Measurements from ENCODE around the gene PRR36.
"Not testable (repeated sequence)": the region's sequence is repeated elsewhere in the genome, so short reads cannot be mapped to it uniquely, and the experiment has no call there.

PRR36 gene

GRCh38 chr19:7899751-7900378 lies 25.7 kb upstream of the PRR36 start:
- DNase-seq (ENCODE audit: low read depth in 3 of 3, low spot score in 1 of 3): no peak

DNA sequence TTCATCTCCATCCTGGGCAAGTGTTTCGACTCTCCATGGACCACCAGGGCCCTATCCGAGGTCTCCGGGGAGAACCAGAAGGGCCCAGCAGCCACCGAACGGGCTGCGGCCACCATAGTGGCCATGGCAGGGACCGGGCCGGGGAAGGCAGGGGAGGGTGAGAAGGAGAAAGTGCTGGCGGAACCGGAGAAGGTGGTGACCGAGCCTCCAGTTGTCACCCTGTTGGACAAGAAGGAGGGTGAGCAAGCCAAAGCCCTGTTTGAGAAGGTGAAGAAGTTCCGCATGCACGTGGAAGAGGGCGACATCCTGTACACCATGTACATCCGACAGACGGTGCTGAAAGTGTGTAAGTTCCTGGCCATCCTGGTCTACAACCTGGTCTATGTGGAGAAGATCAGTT lies 24.8 kb upstream of the PRR36 start:
- DNase-seq (ENCODE audit: low read depth in 3 of 3, low spot score in 1 of 3): no peak

GRCh38 chr19:7897292-7897691 lies 23.1 kb upstream of the PRR36 start:
- no peak for DNase-seq (ENCODE audit: low read depth in 3 of 3, low spot score in 1 of 3)

DNA sequence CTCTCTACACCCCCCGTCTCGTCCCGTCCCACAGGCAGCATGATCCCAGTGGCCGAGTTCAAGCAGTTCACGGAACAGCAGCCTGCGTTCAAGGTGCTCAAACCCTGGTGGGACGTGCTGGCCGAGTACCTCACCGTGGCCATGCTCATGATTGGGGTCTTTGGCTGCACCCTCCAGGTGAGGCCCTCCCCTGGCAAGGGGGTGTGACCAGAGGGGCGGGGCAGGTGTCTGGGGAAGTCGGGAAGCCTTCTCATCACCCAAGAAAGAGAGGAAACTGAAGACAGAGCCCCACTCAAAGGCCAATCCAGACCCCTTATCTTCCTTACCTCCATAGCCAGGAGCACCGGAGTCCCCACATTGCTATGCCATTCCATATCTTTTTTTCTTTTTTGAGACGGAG lies 21.4 kb upstream of the PRR36 start:
- DNase-seq (ENCODE audit: low read depth in 3 of 3, low spot score in 1 of 3): no peak

DNA sequence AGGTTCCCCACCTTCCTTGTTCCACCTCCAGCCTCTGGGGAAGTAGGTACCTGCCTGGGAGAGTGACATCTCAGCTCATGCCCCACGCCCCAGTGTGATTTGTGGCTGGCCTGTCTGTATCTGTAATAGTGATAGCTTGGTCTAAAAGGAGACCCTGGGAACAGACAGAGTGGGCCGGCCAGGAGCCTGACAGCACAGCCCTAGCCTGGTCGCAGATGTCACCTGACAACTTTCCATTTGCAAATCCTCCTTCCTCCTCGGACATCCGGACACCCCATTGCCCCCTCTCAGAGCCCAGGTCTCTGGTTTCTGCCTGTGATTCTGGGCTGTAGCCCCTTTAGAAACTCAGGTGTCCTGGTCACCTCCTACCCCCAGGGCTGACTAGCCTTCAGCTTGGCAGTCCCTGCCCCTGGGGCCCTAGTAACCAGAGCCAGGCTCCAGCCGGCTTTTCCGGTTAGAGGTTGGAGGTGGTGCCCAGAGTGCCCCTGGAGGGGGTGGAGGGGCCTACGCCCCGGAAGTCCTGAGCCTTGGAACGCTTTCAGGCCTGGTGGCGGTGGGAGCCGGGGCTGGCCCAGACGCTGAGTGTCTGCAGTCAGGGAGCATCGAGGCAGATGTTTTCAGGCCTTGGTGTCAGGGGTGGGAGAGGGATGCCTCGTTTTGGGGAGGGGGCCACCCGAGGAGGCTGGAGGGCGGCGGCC lies 20.6 kb upstream of the PRR36 start:
- no peak for DNase-seq (ENCODE audit: low read depth in 3 of 3, low spot score in 1 of 3)

GRCh38 chr19:7893362-7894101 lies 19.3 kb upstream of the PRR36 start:
- DNase-seq (ENCODE audit: low read depth in 3 of 3, low spot score in 1 of 3): not testable (repeated sequence)

- no peak for DNase-seq (ENCODE audit: low read depth in 3 of 3, low spot score in 1 of 3)
Observed at GRCh38 chr19:7888826-7889217, 14.6 kb upstream of the PRR36 start.

- DNase-seq (ENCODE audit: low read depth in 3 of 3, low spot score in 1 of 3): no peak
Observed at GRCh38 chr19:7888145-7888825, 14.1 kb upstream of the PRR36 start, which contains the start of gene LRRC8E. LRRC8E (plus strand) TSS chr19:7888510; CDS start chr19:7895604, 7,094 bp downstream.

DNA sequence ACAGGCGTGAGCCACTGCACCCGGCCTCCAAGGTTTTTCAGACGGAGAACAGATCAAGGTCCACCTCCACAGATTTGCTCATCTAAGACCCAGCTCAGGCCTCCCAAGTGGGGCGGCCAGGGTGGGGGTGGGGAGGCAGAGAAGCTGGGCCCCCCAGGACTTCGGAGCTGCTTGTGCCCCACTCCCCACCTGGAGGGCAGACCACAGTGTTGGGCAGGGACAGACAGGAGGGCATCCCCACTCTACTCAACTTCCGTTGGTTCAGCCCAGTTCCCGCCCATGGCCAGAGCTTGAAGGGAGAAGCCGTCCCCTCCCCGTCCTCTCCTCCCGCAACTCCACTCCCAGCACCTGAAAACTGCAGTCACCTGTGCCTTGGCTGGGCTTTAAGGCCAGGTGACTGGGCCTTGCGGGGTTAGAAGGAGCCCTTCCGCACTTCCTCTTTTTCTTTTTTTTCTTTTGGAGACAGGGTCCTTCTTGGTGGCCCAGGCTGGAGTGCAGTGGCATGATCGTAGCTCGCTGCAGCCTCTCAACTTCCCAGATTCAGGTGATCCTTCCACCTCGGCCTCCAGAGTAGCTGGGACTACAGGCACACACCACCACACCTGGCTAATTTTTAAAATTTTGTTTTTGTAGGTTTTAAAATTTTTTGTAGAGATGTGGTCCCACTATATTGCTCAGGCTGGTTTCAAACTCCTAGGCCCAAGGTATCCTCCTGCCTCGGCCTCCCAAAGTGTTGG lies 13.4 kb upstream of the PRR36 start:
- no peak for DNase-seq (ENCODE audit: low read depth in 3 of 3, low spot score in 1 of 3)

- no peak for DNase-seq (ENCODE audit: low read depth in 3 of 3, low spot score in 1 of 3)
Observed at GRCh38 chr19:7885818-7886217, 11.6 kb upstream of the PRR36 start.

DNA sequence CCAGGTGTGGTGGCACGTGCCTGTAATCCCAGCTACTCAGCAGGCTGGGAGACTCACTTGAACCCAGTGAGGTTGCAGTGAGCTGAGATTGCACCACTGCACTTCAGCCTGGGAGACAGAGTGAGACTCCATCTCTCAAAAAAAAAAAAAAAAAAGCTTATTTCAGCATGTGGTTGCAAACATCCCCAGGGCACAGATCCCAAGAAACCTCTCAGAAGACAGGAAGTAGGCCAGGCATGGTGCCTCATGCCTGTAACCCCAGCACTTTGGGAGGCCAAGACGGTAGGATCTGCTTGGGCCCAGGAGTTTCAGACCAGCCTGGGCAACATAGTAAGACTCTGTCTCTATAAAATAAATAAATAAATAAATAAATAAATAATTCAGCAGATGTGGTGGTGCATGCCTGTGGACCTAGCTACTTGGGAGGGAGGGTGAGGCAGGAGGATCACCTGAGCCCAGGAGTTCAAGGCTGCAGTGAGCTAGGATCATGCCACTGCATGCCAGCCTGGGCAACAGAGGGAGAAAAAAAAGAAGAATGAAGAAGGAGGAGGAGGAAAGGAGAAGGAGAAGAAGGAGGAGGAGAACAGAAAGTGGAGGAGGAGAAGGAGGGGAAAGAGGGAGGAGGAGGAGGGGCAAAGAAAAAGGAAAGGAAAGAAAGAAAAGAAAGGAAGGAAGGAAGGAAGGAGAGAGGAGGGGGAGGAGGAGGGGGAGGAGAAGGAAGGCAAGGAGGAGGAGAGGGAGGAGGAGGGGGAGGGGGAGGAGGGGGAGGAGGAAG lies 9.8 kb upstream of the PRR36 start:
- no peak for DNase-seq (ENCODE audit: low read depth in 3 of 3, low spot score in 1 of 3)

DNA sequence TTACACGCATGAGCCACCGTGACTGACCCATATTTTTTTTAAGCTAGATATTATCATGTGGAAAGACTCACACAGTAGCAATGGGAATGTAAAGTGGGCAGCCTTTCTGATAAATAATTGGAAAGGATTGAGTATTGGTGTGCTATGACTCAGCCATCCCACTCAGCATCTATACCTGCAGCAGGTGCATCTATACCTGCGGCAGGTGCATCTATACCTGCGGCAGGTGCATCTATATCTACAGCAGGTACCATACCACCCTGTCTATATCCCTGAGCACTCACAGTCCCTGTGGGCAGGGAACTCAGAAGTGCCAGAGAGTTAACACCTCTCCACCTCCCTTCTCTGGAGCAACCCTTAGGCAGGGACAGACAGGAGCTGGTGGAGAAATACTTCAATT lies 8.9 kb upstream of the PRR36 start:
- DNase-seq (ENCODE audit: low read depth in 3 of 3, low spot score in 1 of 3): no peak

DNA sequence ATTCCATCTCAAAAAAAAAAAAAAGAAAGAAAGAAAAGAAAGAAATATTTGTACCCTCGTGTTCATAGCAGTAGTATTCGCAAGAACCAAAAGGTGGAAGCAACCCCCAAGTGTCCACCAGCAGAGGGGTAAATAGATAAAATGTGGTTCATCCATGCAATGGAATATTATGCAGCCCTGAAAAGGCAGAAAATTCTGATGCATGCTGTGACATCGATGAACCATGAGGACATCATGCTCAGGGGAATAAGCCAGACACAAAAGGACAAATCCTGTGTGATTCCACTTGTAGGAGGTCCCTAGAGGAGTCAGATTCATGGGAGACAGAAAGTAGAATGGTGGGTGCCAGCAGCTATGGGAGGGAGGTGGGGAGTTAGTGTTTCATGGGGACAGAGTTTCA lies 7.7 kb upstream of the PRR36 start:
- DNase-seq (ENCODE audit: low read depth in 3 of 3, low spot score in 1 of 3): no peak

DNA sequence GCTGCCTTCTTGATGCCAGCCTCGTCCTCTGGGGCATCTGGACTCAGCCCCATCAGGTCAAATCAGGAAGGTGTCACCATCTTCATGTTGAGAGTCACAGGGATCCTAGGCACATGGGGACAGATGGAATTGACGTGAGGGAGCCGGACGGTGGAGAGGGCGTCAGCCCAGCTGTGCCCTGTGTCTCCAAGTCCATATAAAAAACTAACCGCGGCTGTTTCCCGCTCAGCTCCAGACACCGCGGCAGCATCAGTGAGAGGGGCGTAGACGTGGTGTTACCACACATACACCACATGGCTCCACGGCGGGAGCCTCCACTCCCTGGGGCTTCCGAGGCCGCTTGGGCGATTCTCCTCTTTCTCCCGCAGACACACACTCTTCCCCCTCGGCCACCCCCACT lies 5.6 kb upstream of the PRR36 start:
- no peak for DNase-seq (ENCODE audit: low read depth in 3 of 3, low spot score in 1 of 3)

- no peak for DNase-seq (ENCODE audit: low read depth in 3 of 3, low spot score in 1 of 3)
Observed at GRCh38 chr19:7879111-7879807, 5.1 kb upstream of the PRR36 start.

GRCh38 chr19:7877249-7877836 lies 3.2 kb upstream of the PRR36 start:
- DNase-seq (ENCODE audit: low read depth in 3 of 3, low spot score in 1 of 3): no peak

- no peak for DNase-seq (ENCODE audit: low read depth in 3 of 3, low spot score in 1 of 3)
Observed at GRCh38 chr19:7874897-7875273, 695 bp upstream of the PRR36 start.

DNA sequence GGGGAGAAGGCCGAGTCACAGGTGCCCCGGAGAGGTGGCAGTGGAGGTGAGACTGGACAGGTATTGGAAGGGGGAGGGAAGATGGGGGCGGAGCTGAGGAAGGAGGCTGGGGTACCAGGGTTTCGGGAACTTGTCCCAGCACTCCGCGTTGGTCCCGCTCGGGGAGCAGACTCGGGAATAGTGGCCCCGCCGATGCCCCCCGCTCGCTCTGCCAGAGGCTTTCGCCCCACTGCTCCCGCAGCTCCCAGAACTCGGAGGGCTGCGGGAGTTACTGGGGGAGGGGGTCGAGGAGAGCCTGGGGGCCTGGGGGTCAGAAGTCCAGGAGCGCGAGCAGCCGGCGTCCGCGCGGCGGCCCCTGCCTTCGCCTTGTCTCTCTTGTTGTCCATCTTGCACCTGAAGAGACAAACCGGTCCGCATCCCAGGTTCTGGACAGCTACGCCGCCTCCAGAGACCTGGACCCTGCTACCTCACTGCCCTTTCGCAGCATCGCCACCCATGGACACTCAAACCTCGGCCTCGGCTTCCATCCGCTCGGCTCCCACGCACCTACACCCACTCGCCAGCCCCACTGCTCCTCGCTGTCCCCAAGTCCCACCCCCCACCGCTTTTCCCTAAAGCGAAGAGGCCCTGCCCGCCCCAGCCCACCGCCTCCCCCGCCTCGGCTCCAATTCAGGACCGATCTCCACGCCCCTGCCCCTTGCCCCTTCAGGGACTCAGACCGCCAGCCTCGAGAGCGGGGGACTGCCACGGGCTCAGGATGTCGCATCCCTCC lies 700 bp downstream of the PRR36 start:
- no peak for DNase-seq (ENCODE audit: low read depth in 3 of 3, low spot score in 1 of 3)

Measured in stimulated activated CD4-positive, alpha-beta T cell treated with anti-CD3 and anti-CD28 coated beads, TNF-alpha, amount 100 ng/mL, for 1 hour (primary cell).